Measurements from ENCODE around the gene CAPZA2.
"Not testable (repeated sequence)": the region's sequence is repeated elsewhere in the genome, so short reads cannot be mapped to it uniquely, and the experiment has no call there.

The CAPZA2 gene

GRCh38 chr7:116929021-116929420 is 66.6 kb downstream of the CAPZA2 start:
- no peak for DNase-seq (ENCODE audit: low read depth)
- TF ChIP-seq, protein P1, sequence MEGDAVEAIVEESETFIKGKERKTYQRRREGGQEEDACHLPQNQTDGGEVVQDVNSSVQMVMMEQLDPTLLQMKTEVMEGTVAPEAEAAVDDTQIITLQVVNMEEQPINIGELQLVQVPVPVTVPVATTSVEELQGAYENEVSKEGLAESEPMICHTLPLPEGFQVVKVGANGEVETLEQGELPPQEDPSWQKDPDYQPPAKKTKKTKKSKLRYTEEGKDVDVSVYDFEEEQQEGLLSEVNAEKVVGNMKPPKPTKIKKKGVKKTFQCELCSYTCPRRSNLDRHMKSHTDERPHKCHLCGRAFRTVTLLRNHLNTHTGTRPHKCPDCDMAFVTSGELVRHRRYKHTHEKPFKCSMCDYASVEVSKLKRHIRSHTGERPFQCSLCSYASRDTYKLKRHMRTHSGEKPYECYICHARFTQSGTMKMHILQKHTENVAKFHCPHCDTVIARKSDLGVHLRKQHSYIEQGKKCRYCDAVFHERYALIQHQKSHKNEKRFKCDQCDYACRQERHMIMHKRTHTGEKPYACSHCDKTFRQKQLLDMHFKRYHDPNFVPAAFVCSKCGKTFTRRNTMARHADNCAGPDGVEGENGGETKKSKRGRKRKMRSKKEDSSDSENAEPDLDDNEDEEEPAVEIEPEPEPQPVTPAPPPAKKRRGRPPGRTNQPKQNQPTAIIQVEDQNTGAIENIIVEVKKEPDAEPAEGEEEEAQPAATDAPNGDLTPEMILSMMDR (IDR thresholded peaks at IDR 0.05; ENCODE audit: low read depth, low read length, missing control alignments): no peak
- H3K4me3 ChIP-seq (ENCODE audit: low read depth, low read length): no peak overlapping the region

GRCh38 chr7:116929914-116930913 is 67.8 kb downstream of the CAPZA2 start:
- TF ChIP-seq, protein P1 (IDR thresholded peaks at IDR 0.05; ENCODE audit: low read depth, low read length, missing control alignments): peak; percentile 95
- DNase-seq (ENCODE audit: low read depth): peak; percentile 45
- H3K4me3 ChIP-seq (ENCODE audit: low read depth, low read length): no peak overlapping the region

GRCh38 chr7:116932566-116932965 is 70.2 kb downstream of the CAPZA2 start:
- no peak for DNase-seq (ENCODE audit: low read depth)
- H3K4me3 ChIP-seq (ENCODE audit: low read depth, low read length): no peak overlapping the region
- TF ChIP-seq, protein P1 (IDR thresholded peaks at IDR 0.05; ENCODE audit: low read depth, low read length, missing control alignments): no peak

GRCh38 chr7:116933465-116933864 is 71.1 kb downstream of the CAPZA2 start:
- TF ChIP-seq, protein P1 (IDR thresholded peaks at IDR 0.05; ENCODE audit: low read depth, low read length, missing control alignments): no peak
- DNase-seq (ENCODE audit: low read depth): no peak
- no peak overlapping the region for H3K4me3 ChIP-seq (ENCODE audit: low read depth, low read length)

DNA sequence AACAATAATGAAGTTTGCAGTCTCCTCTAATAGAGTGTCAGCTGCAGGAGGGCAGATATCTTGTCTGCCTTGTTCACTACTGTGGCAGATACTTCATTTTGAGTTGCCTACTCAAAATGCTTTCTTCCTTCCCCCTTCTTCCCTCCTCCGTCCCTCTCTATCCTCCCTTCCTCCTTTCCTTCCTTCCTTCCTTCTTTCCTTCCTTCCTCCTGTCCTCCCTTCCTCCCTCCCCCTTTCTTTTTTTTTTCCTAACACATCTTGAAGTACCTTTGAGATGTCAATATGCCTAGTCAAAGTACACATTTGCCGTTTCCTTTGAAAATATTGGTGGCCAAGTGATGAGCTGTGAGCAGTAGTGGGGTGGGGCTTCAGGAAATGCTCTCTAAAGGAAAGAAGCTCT is 72.2 kb downstream of the CAPZA2 start:
- no peak for DNase-seq (ENCODE audit: low read depth)
- TF ChIP-seq, protein P1 (IDR thresholded peaks at IDR 0.05; ENCODE audit: low read depth, low read length, missing control alignments): no peak
- no peak overlapping the region for H3K4me3 ChIP-seq (ENCODE audit: low read depth, low read length)

- not testable (repeated sequence) for H3K4me3 ChIP-seq (ENCODE audit: low read depth, low read length); DNase-seq (ENCODE audit: low read depth)
These were observed 74.5 kb downstream of the CAPZA2 start for GRCh38 chr7:116936844-116937243.

DNA sequence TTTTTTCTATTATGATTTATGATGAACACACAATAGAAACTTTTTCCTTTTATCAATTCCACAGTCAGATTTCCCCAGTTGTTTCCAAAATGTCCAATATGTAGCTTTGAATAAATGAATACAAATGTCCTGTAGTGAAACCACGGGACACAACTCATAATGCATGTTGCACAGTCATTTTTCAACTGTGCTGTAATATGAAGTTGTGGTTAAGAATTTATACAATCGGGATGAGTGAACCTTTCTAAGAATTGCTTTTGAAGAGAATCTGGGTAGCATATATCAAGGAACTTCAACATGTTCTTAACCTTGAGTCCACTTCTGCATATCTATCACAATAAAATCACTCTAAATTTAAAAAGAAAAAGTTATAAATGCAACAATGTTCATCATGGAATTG is 76.3 kb downstream of the CAPZA2 start:
- no peak for DNase-seq (ENCODE audit: low read depth)
- H3K4me3 ChIP-seq (ENCODE audit: low read depth, low read length): no peak overlapping the region
- TF ChIP-seq, protein P1 (IDR thresholded peaks at IDR 0.05; ENCODE audit: low read depth, low read length, missing control alignments): no peak
